HepG2 (cell line): ENCODE results near the gene AKAP9. TPM values are rescaled to one million over a fixed set of nuclear protein-coding genes. Genes with fewer than 3 reads are reported as not detected.

Experiments
- CBX2 ChIP-seq, 2 experiments: fragments of 200-600 bp in 1 of 2; sonication (generic); formaldehyde crosslinking in 1 of 2; IDR thresholded peaks; 2 replicates each; pipeline versions ENCODE4 v1.7.0 to v1.8.1; 2018 to 2022; ENCODE audit warnings: low read depth in 2 of 2, low read length in 1 of 2, mild to moderate bottlenecking in 1 of 2, missing genetic modification reagents in 1 of 2
- CC2D1A ChIP-seq: sonication (generic); formaldehyde crosslinking; IDR thresholded peaks from 2 replicates; pipeline ENCODE4 v1.8.1; 2023; ENCODE audit warnings: mild to moderate bottlenecking, missing genetic modification reagents
- FOXO1 ChIP-seq: sonication (generic); formaldehyde crosslinking; IDR thresholded peaks from 2 replicates; pipeline ENCODE4 v1.4.0; 2020; ENCODE audit warnings: missing genetic modification reagents
- GATAD2A ChIP-seq: IDR thresholded peaks from 2 replicates; pipeline ENCODE4 v1.6.1; 2016
- GZF1 ChIP-seq: sonication (generic); formaldehyde crosslinking; IDR thresholded peaks from 2 replicates; pipeline ENCODE4 v1.5.1; 2020; ENCODE audit warnings: mild to moderate bottlenecking, missing genetic modification reagents
- KAT7 ChIP-seq: IDR thresholded peaks from 2 replicates; pipeline ENCODE4 v1.6.1; 2018; ENCODE audit warnings: borderline replicate concordance, missing compliant biosample characterization
- KLF11 ChIP-seq: IDR thresholded peaks from 2 replicates; pipeline ENCODE4 v1.6.1; 2016; ENCODE audit warnings: missing compliant biosample characterization
- MAZ ChIP-seq, 2 experiments: sonication (generic) in 1 of 2; formaldehyde crosslinking in 1 of 2; IDR thresholded peaks; 2 replicates each; pipeline versions ENCODE4 v1.5.0 to v1.6.1; 2012 to 2020; ENCODE audit warnings: low read depth in 2 of 2, mild to moderate bottlenecking in 2 of 2, borderline replicate concordance in 1 of 2, improper control_type of control experiment in 1 of 2, low read length in 1 of 2, missing genetic modification reagents in 1 of 2, moderate library complexity in 1 of 2
- MTF2 ChIP-seq: sonication (generic); formaldehyde crosslinking; IDR thresholded peaks from 2 replicates; pipeline ENCODE4 v1.5.0; 2020; ENCODE audit warnings: missing genetic modification reagents, borderline replicate concordance
- PHF8 ChIP-seq: sonication (generic); formaldehyde crosslinking; IDR thresholded peaks from 2 replicates; pipeline ENCODE4 v1.5.0; 2020; ENCODE audit warnings: missing genetic modification reagents
- POGZ ChIP-seq: sonication (generic); formaldehyde crosslinking; IDR thresholded peaks from 2 replicates; pipeline ENCODE4 v1.4.0; 2020; ENCODE audit warnings: mild to moderate bottlenecking, missing genetic modification reagents
- POLR2G ChIP-seq: fragments of 200-400 bp; formaldehyde crosslinking; IDR thresholded peaks from 2 replicates; pipeline ENCODE4 v1.6.1; 2018; ENCODE audit warnings: mild to moderate bottlenecking, low read depth, low read length, moderate library complexity
- ZFP90 ChIP-seq: sonication (generic); formaldehyde crosslinking; IDR thresholded peaks from 2 replicates; pipeline ENCODE4 v1.8.0; 2022; ENCODE audit warnings: missing genetic modification reagents, mild to moderate bottlenecking, inconsistent platforms, borderline replicate concordance
- ZNF331 ChIP-seq: sonication (generic); formaldehyde crosslinking; IDR thresholded peaks from 2 replicates; pipeline ENCODE4 v1.4.0; 2020; ENCODE audit warnings: missing genetic modification reagents
- ZNF350 ChIP-seq: sonication (generic); formaldehyde crosslinking; IDR thresholded peaks from 2 replicates; pipeline ENCODE4 v1.4.0; 2020; ENCODE audit warnings: mild to moderate bottlenecking, low read depth, missing genetic modification reagents, borderline replicate concordance
- ZNF782 ChIP-seq: sonication (generic); formaldehyde crosslinking; IDR thresholded peaks from 2 replicates; pipeline ENCODE4 v1.4.0; 2020; ENCODE audit warnings: missing genetic modification reagents, mild to moderate bottlenecking, borderline replicate concordance
- polyA plus RNA-seq, 8 experiments: library from polyadenylated mRNA; depleted of rRNA in 3 of 8; stranded (reverse) in 7 of 8; unstranded in 1 of 8; fragments of >200 nt; fragmentation: Illumina TruSeq in 4 of 8; extraction: Trizol in 4 of 8; gene quantifications; 2 replicates each; pipeline versions ENCODE4 v1.2.1 to v1.2.3, GENCODE V29; 2011 to 2016; ENCODE audit warnings: low read depth in 4 of 8, missing spikeins in 1 of 8, mixed read lengths in 1 of 8; ENCODE audit not compliant: insufficient read depth in 1 of 8
- total RNA-seq, 5 experiments: library from RNA; depleted of rRNA; stranded (reverse); fragments of >200 nt; fragmentation: Illumina TruSeq; extraction: Trizol; gene quantifications; 2 replicates each; pipeline ENCODE4 v1.2.3, GENCODE V29; 2016; ENCODE audit warnings: low read depth in 1 of 5
- TF ChIP-seq, protein P1 (sequence below): sonication (generic); formaldehyde crosslinking; IDR thresholded peaks from 2 replicates; pipeline ENCODE4 v1.4.0; 2020; ENCODE audit warnings: missing genetic modification reagents, borderline replicate concordance
- TF ChIP-seq, protein P2 (sequence below): sonication (generic); formaldehyde crosslinking; IDR thresholded peaks from 2 replicates; pipeline ENCODE4 v1.8.0; 2022; ENCODE audit warnings: mild to moderate bottlenecking, missing genetic modification reagents; ENCODE audit not compliant: insufficient replicate concordance
- TF ChIP-seq, protein P3 (sequence below): IDR thresholded peaks from 2 replicates; pipeline ENCODE4 v1.6.1; 2018; ENCODE audit warnings: missing genetic modification reagents, mild to moderate bottlenecking, missing compliant biosample characterization
- TF ChIP-seq, protein P4 (sequence below): IDR thresholded peaks from 2 replicates; pipeline ENCODE4 v1.6.1; 2016; ENCODE audit warnings: missing compliant biosample characterization, missing genetic modification reagents, borderline replicate concordance

Gene AKAP9
- total and polyA plus RNA-seq, 2 of the 13 experiments (the other 11 are each of a cell fraction or from before 2014, with no cell fraction given): 27.6 to 33.1 TPM

DNA sequence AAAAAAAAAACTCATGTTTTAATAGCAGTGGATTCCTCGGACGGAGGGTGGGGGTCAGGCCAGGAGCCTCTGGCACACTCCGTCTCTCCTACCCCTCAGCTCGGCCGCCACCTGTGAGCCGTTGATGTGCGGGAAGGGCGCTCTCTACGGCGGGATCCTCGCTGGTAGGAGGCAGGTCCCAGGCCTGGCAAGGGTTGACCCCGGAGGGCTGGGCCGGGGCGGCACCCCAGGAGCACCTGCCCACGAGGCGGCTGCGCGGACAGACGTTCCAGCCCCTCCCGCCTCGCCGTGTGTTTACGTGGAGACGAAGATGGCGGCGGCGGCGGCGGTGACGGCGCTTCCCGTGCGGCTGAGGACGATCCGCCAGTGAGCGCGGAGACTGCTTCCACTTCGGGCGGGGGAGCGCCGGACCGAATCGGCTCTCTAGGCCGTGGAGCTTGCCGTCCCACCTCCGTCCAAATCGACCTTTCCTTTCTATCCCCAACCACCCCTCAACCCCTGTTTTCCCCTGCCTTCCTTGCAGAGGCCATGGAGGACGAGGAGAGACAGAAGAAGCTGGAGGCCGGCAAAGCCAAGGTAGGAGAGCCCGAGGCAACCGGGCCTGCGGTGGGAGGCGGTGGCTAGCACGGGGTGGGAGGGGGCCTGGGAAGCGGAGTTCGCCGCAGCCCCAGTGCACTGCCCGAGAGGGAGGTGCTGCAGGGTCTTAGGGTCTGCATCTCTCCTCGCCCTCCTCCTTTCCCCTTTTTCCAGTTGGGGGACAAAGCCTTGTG, at the start of gene AKAP9 (continued):
- peak; percentile 69; the same call in 1 of the 2 replicates for TF ChIP-seq ZNF350 (CRISPR knock-in tag)
- no peak for TF ChIP-seq MTF2 (CRISPR knock-in tag)
- TF ChIP-seq, protein P1, sequence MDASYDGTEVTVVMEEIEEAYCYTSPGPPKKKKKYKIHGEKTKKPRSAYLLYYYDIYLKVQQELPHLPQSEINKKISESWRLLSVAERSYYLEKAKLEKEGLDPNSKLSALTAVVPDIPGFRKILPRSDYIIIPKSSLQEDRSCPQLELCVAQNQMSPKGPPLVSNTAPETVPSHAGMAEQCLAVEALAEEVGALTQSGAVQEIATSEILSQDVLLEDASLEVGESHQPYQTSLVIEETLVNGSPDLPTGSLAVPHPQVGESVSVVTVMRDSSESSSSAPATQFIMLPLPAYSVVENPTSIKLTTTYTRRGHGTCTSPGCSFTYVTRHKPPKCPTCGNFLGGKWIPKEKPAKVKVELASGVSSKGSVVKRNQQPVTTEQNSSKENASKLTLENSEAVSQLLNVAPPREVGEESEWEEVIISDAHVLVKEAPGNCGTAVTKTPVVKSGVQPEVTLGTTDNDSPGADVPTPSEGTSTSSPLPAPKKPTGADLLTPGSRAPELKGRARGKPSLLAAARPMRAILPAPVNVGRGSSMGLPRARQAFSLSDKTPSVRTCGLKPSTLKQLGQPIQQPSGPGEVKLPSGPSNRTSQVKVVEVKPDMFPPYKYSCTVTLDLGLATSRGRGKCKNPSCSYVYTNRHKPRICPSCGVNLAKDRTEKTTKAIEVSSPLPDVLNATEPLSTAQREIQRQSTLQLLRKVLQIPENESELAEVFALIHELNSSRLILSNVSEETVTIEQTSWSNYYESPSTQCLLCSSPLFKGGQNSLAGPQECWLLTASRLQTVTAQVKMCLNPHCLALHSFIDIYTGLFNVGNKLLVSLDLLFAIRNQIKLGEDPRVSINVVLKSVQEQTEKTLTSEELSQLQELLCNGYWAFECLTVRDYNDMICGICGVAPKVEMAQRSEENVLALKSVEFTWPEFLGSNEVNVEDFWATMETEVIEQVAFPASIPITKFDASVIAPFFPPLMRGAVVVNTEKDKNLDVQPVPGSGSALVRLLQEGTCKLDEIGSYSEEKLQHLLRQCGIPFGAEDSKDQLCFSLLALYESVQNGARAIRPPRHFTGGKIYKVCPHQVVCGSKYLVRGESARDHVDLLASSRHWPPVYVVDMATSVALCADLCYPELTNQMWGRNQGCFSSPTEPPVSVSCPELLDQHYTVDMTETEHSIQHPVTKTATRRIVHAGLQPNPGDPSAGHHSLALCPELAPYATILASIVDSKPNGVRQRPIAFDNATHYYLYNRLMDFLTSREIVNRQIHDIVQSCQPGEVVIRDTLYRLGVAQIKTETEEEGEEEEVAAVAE: 0 out of 2 replicates have a peak, but pooled peaks have one; percentile 36
- TF ChIP-seq CBX2 (IDR thresholded peaks at IDR 0.05; ENCODE audit: low read depth, low read length): no peak
- TF ChIP-seq CBX2 (CRISPR knock-in tag; IDR thresholded peaks at IDR 0.05; ENCODE audit: low read depth): no peak
- TF ChIP-seq, protein P2, sequence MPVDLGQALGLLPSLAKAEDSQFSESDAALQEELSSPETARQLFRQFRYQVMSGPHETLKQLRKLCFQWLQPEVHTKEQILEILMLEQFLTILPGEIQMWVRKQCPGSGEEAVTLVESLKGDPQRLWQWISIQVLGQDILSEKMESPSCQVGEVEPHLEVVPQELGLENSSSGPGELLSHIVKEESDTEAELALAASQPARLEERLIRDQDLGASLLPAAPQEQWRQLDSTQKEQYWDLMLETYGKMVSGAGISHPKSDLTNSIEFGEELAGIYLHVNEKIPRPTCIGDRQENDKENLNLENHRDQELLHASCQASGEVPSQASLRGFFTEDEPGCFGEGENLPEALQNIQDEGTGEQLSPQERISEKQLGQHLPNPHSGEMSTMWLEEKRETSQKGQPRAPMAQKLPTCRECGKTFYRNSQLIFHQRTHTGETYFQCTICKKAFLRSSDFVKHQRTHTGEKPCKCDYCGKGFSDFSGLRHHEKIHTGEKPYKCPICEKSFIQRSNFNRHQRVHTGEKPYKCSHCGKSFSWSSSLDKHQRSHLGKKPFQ (CRISPR knock-in tag): peak; percentile 61
- peak; percentile 92 for TF ChIP-seq POGZ (CRISPR knock-in tag)
- peak; percentile 77; the same call in 1 of the 2 replicates for TF ChIP-seq ZNF782 (CRISPR knock-in tag)
- TF ChIP-seq ZFP90 (CRISPR knock-in tag): peak; percentile 88; the same call in 1 of the 2 replicates
- TF ChIP-seq, protein P3, sequence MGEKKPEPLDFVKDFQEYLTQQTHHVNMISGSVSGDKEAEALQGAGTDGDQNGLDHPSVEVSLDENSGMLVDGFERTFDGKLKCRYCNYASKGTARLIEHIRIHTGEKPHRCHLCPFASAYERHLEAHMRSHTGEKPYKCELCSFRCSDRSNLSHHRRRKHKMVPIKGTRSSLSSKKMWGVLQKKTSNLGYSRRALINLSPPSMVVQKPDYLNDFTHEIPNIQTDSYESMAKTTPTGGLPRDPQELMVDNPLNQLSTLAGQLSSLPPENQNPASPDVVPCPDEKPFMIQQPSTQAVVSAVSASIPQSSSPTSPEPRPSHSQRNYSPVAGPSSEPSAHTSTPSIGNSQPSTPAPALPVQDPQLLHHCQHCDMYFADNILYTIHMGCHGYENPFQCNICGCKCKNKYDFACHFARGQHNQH (CRISPR knock-in tag): peak; percentile 68
- peak; percentile 87 for TF ChIP-seq ZNF331 (CRISPR knock-in tag)
- TF ChIP-seq POLR2G: peak; percentile 87
- 0 out of 2 replicates have a peak, but pooled peaks have one; percentile 24 for TF ChIP-seq GATAD2A
- TF ChIP-seq MAZ (IDR thresholded peaks at IDR 0.05; ENCODE audit: borderline replicate concordance, low read depth, low read length): no peak
- peak; percentile 91; the same call in 1 of the 2 replicates for TF ChIP-seq MAZ (CRISPR knock-in tag; IDR thresholded peaks at IDR 0.05; ENCODE audit: low read depth)
- TF ChIP-seq, protein P4, sequence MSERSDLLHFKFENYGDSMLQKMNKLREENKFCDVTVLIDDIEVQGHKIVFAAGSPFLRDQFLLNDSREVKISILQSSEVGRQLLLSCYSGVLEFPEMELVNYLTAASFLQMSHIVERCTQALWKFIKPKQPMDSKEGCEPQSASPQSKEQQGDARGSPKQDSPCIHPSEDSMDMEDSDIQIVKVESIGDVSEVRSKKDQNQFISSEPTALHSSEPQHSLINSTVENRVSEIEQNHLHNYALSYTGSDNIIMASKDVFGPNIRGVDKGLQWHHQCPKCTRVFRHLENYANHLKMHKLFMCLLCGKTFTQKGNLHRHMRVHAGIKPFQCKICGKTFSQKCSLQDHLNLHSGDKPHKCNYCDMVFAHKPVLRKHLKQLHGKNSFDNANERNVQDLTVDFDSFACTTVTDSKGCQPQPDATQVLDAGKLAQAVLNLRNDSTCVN: peak; percentile 71
- TF ChIP-seq KLF11 (CRISPR knock-in tag): peak; percentile 27; the same call in 1 of the 2 replicates
- peak; percentile 89 for TF ChIP-seq FOXO1 (CRISPR knock-in tag)
- no peak for TF ChIP-seq CC2D1A
- no peak for TF ChIP-seq GZF1 (CRISPR knock-in tag)
- peak; percentile 87; the same call in 1 of the 2 replicates for TF ChIP-seq KAT7 (CRISPR knock-in tag)
- peak; percentile 94 for TF ChIP-seq PHF8
